ENCODE data around the gene OR7A5.

DNA sequence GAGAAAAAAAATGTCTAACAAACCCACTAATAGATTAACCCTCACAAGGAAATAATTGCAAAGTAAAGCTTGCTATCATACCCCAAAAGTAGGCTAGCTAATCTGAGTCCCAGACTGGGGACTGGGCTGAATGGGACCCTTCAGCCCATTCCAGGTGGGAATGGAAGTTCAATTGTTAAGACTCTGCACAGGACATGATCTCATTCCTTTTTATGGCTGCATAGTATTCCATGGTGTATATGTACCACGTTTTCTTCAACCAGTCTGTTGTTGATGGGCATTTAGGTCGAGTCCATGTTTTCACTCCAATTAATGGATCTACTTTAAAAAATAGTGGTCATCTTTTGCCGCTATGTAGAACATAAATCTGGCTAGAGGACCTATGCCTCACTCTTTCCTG, 17.9 kb downstream of the OR7A5 start:
- TF ChIP-seq, protein P1, sequence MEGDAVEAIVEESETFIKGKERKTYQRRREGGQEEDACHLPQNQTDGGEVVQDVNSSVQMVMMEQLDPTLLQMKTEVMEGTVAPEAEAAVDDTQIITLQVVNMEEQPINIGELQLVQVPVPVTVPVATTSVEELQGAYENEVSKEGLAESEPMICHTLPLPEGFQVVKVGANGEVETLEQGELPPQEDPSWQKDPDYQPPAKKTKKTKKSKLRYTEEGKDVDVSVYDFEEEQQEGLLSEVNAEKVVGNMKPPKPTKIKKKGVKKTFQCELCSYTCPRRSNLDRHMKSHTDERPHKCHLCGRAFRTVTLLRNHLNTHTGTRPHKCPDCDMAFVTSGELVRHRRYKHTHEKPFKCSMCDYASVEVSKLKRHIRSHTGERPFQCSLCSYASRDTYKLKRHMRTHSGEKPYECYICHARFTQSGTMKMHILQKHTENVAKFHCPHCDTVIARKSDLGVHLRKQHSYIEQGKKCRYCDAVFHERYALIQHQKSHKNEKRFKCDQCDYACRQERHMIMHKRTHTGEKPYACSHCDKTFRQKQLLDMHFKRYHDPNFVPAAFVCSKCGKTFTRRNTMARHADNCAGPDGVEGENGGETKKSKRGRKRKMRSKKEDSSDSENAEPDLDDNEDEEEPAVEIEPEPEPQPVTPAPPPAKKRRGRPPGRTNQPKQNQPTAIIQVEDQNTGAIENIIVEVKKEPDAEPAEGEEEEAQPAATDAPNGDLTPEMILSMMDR (IDR thresholded peaks at IDR 0.05): no peak
- no peak for TF ChIP-seq POLR2A (IDR thresholded peaks at IDR 0.05)

Measured in uterus (tissue), 2 donors.